ENCODE results near the gene CDS1.
"Not testable (repeated sequence)": the region's sequence is repeated elsewhere in the genome, so short reads cannot be mapped to it uniquely, and the experiment has no call there.

The CDS1 gene

DNA sequence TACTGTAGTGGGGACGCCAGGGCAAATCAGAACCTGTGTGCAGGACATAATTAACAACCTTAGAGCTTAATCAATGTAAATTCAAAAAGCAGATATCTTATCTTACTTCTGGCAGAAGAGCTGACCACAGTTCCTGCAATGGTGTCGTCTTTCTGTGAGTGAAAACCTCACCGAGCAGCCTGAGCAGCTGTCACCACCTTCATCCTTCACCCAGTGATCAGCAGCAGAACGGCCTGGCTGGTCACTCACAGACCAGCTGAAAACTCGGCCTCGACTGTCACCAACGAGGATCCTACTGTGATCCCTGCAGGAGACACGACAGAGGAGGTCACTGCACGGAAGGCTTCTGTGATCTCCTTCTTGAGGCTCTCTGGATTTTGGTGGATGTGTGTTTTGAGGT, 94.2 kb downstream of the CDS1 start:
- no peak for DNase-seq

DNA sequence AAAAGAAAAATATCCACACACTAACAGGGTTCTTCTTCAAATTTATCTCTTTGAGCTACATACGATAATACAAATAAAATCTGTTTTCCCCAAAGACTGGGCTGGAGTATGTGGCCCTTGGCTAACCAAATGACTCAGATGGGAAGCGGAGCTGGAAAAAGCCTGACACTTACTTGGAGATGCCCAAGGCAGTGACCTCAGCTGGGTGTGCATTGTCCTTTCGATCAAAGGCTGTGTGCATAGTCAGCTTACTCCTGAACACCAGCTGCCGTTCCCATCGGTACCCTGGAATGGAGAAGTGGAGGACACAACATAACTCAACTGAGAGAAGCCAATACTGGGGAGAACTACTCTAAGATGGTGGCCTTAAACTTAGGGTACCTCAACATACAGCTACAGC, 95.1 kb downstream of the CDS1 start:
- no peak for DNase-seq

DNA sequence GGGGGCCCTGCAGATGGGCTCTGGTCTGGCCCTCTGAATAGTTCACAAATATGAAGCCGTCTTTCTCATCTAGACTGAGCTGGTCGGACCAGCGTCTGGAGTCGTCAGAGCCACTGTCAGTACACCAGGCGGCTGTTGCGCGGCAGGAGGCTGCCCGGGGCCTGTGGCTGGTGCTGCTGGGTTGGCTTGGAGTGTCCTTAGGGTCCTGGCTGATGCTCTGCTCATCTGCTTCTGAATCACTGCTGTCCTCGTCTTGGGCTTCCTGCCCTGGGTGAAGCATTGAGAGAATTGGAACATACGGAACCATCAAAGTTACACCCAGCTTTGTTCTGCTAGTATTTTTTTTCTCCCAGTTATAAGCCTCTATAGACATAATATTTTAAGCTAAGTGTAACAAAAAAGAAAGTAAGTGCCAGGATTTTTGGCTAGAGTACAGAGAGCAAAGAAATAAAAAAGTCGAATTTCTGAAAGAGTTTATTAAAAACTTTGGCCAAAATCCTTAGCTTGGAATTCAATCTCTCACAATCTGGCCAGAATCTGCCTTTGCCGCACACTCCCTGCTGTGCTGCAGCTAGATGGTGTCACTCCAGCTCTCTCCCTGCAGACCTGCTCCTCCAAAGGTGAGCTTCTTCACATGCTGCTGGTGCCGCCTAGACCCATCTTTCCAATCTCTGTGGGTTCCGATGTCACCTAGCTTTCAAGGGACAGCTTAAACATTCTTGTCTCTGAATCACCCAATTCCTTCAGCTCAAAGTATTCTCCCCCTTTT, 96.2 kb downstream of the CDS1 start:
- DNase-seq: no peak

DNA sequence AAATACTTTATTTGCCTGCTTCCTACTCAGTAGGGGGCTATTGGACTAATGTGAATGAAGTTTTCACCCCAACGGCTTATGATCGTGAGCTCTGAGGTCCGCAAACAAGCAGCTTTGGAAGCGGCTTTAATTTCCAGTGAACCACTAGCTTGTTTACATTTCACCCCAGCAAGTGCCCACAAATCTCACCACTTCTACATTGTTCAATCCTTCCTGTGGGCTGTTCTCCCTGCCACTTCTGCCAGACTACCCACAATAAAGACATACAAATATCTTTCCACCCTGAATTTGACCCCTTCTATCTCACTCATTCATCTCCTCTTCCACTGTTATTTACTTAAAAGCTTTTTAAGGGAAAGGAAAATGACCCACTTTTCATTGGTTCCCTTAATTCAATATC, 98.0 kb downstream of the CDS1 start:
- DNase-seq: no peak

DNA sequence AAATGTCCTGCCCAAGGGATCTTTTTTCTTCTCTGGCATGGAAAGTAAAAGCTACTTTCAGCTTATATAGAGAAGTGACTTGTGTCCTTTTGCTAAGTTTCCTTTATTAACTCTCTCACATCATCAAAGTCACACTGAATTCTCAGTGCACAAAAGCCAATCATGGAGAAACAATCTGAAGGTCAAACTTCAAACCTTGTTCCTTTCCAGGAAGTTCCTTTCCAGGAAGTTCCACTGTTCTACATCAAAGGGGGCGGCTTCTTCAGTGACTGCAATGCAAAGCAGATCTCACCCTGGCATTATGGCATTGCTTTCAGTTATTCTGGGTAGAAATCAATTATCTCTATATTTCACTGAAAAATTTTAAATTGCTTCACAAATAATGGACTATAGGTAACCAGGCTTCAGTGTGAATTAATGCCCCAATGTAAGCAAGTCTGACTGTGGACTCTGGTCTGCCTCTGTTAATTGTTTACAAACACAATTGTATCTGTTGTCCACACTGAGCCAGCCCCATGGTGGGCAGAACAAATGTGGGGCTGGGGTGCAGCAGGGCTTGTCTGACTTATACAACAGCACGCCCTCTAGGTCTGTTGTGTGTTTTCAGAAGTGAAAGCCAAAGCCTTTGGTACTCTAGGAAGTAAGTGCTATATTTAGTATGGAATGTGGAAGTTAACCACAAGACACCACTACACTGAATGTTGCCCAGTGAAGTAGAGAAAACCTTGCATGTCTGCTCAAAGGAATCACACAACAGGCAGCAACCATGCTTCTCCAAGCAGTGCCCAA, 98.8 kb downstream of the CDS1 start:
- DNase-seq: no peak

DNA sequence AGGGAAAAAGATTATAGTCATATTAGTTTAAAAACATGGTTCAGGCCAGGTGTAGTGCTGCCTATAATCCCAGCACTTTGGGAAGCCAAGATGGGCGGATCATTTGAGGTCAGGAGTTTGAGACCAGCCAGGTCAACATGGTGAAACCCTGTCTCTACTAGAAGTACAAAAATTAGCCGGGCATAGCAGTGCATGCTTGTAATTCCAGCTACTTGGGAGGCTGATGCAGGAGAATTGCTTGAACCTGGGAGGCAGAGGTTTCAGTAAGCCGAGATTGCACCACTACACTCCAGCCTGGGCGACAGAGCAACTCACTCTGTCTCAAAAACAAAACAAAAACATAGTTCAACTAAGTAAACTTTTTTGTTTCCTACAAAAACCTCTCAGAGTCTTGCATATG, 99.7 kb downstream of the CDS1 start:
- not testable (repeated sequence) for DNase-seq

DNA sequence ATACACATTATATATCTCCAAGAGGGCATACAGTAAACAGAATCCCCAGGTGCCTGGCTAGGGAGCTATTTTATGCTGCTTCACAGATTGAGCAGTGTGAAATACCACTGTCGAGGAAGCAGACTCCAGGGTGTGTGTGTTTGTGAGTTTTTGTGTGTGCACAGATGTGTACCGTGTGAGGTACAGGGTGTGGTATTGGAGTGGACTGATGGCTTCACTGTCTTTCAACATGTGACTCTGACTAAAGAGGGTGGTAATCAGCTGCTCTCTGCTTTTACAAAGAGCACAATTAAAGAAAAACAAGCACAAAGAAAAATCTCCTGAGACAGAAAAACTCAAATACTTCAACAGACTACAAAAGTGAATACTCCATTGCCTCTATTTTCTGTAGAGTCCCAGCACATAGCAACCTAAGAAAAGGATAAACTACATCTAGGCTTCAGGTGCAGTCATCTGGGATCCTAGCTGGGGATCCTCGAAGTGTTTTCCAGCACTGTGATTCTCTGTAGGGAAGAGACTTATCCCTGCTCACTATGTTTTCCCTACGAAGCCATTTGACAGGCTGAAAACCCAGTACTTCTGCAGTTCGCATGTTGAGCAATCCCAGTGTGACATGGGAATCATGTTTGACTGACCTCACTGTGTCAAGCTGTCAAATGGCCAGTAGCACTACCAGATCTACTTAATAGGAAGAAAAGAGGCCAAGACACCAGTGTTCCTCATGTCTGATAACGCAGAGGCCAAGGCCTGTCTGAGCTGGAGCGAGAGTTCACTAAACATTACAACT, 100.3 kb downstream of the CDS1 start:
- no peak for DNase-seq

DNA sequence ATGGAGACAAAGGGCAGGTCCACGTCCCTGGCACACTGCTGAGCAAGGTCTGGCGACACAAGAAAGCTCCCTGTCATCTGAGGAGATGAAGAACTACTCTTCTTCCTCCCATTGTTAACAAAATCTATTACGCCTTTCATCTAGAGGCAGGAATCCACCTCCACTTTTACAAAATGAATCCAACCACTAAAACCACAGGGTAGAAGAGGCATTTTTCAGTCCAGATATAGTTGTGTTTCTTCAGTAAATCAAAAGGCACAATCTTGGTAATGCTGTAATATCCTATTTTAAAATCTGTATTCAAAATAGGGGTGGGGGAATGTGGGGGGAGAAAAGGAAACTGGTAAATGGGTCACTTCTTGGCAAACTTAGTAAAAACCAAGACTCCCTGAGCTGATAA, 101.4 kb downstream of the CDS1 start:
- DNase-seq: no peak

DNA sequence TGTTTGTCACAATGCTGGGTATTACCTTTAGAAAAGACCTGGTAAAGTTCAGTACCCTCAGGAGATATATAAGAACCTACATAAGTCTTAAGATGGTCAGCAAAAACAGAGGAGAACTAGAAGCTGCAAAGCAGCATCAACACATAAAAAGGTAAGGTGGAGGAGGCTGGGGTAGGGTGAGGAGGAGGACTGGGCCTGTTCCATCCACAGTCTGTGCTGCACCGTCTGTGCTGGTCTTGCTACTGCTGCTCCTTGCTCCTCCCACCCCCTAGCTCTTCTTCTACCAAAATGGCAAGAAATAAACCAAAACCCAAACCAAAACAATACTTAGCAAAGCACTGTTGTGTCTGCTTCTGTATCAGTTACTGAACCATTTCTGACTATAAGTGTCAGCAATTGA, 102.2 kb downstream of the CDS1 start:
- no peak for DNase-seq

DNA sequence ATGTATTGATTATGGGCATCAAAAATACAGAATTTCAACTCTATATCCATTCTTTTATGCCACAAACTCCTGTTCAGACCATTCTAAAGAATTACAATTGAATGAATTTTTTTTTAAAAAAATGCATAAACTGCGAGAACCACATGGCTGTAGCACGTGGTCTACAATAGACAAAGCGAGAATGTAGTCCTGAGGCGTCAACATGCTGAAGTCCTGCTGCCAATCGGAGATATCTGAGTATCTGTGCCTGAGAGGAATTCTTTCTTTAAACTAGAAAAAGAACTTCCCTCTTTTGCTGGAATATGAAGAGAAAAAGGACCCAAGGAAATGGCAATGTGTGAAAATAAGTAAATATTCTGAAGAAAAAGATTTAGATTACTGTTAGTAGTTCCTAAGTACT, 105.7 kb downstream of the CDS1 start:
- DNase-seq: no peak

DNA sequence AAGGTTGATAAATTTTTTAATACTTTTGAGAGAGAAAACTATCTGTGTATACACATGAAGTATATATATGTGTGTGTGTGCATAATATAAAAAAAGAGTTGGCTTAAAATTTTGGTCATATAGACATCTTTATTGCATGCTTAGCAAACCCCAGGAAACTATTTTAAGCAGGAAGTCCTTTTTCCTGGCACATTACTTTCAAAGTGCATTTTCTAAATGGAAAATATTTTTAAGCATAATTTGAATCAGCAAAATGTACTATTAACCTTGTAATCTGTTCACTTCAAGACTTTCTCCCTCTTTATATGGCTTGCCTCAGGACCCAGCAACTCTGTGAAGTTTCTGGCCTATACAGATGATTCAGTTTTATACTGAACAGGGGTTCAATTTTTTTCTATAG, 106.3 kb downstream of the CDS1 start:
- DNase-seq: no peak

DNA sequence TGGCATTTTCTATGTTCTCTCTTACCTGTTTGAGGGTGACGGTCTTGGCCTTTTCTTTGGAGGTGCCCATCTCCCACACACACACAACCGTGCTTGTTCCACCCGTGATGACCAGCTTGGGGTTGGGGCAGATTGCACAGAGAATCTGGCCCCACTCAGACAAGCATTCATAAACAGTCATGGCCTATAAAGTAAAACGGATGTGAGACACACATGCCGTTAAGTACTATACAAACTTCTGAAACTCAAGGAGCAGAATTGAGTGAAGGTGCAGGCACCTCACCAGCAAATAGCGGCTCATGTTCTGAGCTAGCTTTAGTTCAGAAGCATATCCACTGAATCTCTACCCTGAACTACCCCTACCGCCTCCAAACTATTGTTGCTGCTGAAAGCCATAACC, 107.6 kb downstream of the CDS1 start:
- DNase-seq: no peak

DNA sequence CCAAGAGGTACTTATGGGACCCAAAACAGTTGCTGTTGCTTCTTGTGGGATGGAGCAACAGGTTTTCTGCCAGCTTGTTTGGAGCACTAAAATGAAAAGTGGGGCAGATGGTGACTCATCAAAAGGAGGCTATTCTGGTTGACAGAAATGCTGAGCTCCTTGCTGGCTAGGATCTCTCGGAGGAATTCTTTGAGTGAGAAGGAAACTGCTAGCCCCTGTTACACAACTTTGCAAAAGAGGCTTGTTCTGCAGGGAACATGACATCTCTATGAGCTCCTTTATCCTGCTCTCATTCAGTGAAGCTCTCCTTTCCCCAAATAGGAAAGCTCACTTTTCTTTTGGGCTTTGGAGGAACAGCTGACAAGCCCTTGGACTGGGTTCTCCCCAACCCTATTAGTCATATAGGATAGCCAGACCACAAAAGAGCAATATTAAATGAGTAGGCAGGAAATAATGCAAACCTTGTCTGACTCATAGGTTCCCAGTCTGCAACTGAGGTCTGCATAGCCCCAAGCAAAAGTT, 108.3 kb downstream of the CDS1 start:
- DNase-seq: no peak

DNA sequence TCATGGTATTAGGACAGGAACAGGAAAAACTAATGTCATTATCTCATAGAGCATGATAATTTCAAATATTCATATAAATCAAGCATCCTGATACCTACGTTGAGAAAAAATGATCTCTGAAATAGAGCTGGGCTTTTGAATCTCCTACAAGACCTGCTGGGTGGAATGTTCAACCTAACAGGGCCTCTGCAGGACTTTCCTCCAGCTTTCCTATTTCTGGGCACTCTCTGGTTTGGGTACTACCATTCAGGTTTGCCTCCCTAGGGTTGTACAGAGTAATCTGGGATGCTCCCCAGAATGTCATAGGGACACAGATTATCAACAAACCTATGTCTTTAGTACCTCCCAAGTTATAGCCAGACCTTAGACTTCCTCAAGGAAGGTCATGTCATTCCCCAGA, 108.9 kb downstream of the CDS1 start:
- DNase-seq: no peak

DNA sequence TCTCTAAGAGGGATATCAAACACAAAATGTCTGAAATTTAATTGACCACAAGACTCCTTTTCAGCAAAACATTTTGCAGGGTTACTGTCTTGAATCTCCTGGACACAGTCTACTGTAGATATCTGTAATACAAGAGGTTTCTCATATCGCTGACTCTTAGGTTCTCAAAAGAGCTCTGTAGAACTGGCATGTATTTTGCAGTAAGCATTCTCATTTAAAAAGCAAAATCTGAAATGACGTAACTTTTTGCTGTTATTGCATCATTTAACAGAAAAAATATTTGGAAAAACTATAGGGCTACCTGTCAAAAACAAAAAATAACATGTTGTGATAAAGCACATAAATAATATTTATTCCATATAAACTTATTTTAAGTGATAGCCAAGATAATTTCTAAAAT, 114.2 kb downstream of the CDS1 start:
- DNase-seq: no peak

DNA sequence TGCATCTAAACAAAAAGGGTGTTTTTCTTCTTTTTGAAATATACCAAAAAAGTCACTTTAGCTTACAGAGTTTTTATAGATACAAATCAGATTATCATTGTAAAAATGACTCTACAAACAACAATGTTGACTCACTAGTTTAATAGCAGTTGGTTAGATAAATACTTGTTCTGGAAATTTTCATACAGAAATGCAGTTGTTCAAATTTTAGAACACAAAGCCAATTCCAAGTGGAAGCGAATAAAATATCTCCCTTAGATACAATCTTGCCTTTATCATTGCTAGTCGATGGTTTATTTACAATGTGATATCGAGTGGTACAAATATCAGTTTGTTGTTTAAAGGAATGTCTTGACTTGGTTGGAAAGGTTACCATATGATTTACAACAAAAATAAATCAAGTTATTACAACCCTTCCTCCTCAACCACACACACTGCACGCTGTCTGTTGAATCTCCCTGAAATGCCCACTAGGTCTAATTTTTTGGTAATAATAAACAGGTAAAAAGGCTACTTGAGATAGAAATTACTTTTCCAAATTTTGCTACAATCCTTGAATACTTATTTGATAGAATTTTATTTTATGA, 114.8 kb downstream of the CDS1 start:
- no peak for DNase-seq

DNA sequence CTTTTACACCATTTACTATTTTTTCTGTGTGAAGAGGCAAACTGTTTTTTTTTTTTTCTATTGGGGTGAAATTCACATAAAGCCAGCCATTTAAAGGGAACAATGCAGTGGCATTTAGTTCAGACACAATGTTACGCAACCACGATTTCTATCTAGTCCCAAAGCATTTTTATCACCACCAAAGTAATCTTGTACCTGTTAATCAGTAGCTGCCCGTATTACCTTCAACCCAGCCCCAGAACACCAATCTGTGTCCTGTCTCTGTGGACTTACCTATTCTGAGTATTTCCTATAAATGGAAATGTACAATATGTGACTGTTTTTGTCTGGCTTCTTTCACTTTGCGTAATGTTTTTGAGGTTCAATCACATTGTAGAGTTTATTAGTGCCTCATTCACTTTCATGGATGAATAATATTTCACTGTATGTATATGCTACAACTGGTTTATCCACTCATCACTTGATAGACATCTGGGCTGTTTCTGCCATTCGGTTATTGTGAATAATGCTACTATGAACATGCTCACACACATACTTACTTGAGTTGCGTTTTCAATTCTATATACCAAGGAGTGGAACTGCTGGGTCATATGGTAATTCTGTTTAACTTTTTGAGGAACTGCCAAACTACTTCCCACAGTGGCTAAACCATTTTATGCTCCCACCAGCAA, 116.2 kb downstream of the CDS1 start:
- no peak for DNase-seq

Data from CD4-positive, alpha-beta T cell treated with Interleukin-17A for 4 hours (primary cell).